ENCODE data around the gene CBL.

Gene CBL

GRCh38 chr11:119293461-119293860 is 87.3 kb downstream of the CBL start:
- Mint-ChIP-seq H3K36me3 (ENCODE audit: low read depth) (peaks cover 70% of the 10 kb centered on the region), H3K4me1 (ENCODE audit: low read depth) (no peaks in the 10 kb centered on the region), H3K27ac (no peak overlapping the region), H3K9me3 (no peaks in the 10 kb centered on the region), H3K27me3 (no peaks in the 10 kb centered on the region), H3K4me3 (no peak overlapping the region)
- no peak for DNase-seq

- Mint-ChIP-seq H3K36me3 (ENCODE audit: low read depth) (peaks cover 77% of the 10 kb centered on the region), H3K9me3 (no peaks in the 10 kb centered on the region), H3K4me3 (no peak overlapping the region), H3K4me1 (ENCODE audit: low read depth) (no peaks in the 10 kb centered on the region), H3K27me3 (no peaks in the 10 kb centered on the region), H3K27ac (no peak overlapping the region)
- DNase-seq: no peak
Observed at GRCh38 chr11:119295178-119295577, 89.0 kb downstream of the CBL start.

DNA sequence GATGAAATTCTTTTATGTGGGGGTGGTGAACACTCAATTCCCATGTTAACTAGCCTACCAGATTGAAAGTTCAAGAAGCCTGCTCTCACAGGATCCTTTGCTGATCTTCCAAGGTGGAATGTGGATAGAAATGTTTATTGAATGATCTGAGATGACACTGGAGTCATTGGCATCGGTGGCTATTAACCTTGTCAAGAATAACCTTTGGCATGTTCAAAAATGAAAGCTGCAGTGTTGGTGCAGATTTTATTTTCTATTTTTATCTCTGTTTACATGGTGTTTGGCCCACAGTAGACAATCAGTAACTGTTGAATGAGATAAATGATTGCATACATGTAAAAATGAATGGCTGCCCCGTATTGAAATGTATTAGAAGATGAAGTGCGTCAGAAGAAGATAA is 91.8 kb downstream of the CBL start:
- peaks cover 88% of the 10 kb centered on the region for H3K36me3 Mint-ChIP-seq (ENCODE audit: low read depth)
- DNase-seq: no peak

DNA sequence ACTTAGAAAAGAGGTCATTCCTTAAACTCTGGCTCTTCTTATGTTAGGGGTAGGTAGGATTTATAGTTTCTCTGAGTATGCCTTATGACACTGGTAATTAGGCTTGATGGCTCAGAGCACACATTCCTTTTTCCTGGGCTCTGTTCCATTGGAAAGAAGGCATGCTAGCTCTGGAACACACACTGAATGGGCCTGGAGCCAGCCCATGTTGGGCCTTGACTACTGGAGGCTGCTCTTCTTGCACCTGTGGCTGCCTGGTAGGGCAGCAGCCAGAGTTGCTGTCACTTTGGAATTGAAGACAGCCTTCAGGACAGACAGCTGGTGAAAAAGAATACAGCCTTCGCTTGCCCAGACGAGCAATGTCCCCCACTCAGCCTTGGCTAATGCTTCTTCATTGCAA is 92.6 kb downstream of the CBL start:
- H3K4me3 Mint-ChIP-seq: no peak overlapping the region
- no peaks in the 10 kb centered on the region for H3K27me3 Mint-ChIP-seq
- no peak for DNase-seq
- H3K9me3 Mint-ChIP-seq: no peaks in the 10 kb centered on the region
- H3K36me3 Mint-ChIP-seq (ENCODE audit: low read depth): peaks cover 91% of the 10 kb centered on the region
- no peak overlapping the region for H3K27ac Mint-ChIP-seq
- H3K4me1 Mint-ChIP-seq (ENCODE audit: low read depth): no peaks in the 10 kb centered on the region

More for the DNA sequence above, 91.8 kb downstream of the CBL start:
- Mint-ChIP-seq H3K4me1 (ENCODE audit: low read depth) (no peaks in the 10 kb centered on the region), H3K9me3 (no peaks in the 10 kb centered on the region), H3K27ac (no peak overlapping the region), H3K27me3 (no peaks in the 10 kb centered on the region), H3K4me3 (no peak overlapping the region)

DNA sequence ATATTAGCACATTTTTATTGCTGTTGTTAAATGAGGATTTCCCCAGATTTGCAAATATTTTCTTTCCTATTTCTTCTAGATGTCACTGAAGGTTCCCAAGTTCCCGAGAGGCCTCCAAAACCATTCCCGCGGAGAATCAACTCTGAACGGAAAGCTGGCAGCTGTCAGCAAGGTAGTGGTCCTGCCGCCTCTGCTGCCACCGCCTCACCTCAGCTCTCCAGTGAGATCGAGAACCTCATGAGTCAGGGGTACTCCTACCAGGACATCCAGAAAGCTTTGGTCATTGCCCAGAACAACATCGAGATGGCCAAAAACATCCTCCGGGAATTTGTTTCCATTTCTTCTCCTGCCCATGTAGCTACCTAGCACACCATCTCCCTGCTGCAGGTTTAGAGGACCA is 93.3 kb downstream of the CBL start:
- Mint-ChIP-seq H3K4me1 (ENCODE audit: low read depth) (peaks cover 3% of the 10 kb centered on the region), H3K27ac (no peak overlapping the region), H3K9me3 (no peaks in the 10 kb centered on the region), H3K36me3 (ENCODE audit: low read depth) (peaks cover 96% of the 10 kb centered on the region), H3K27me3 (no peaks in the 10 kb centered on the region), H3K4me3 (no peak overlapping the region)
- no peak for DNase-seq

GRCh38 chr11:119300198-119300964 is 94.2 kb downstream of the CBL start:
- Mint-ChIP-seq H3K9me3 (no peaks in the 10 kb centered on the region), H3K36me3 (ENCODE audit: low read depth) (peaks cover 98% of the 10 kb centered on the region), H3K27ac (no peak overlapping the region), H3K4me3 (no peak overlapping the region), H3K27me3 (no peaks in the 10 kb centered on the region), H3K4me1 (ENCODE audit: low read depth) (peaks cover 11% of the 10 kb centered on the region)
- no peak for DNase-seq

- peaks cover 32% of the 10 kb centered on the region for H3K4me1 Mint-ChIP-seq (ENCODE audit: low read depth)
- no peak overlapping the region for H3K27ac Mint-ChIP-seq
- no peaks in the 10 kb centered on the region for H3K27me3 Mint-ChIP-seq
- DNase-seq: no peak
- peaks cover 81% of the 10 kb centered on the region for H3K36me3 Mint-ChIP-seq (ENCODE audit: low read depth)
- no peaks in the 10 kb centered on the region for H3K9me3 Mint-ChIP-seq
- no peak overlapping the region for H3K4me3 Mint-ChIP-seq
Observed at GRCh38 chr11:119303227-119303718, 97.1 kb downstream of the CBL start.

- DNase-seq: no peak
Observed at GRCh38 chr11:119305556-119306372, 99.6 kb downstream of the CBL start.

GRCh38 chr11:119306373-119306890 is 100.3 kb downstream of the CBL start:
- peak; percentile 58 for DNase-seq
- H3K36me3 Mint-ChIP-seq (ENCODE audit: low read depth): peaks cover 56% of the 10 kb centered on the region
- H3K9me3 Mint-ChIP-seq: no peaks in the 10 kb centered on the region
- H3K27ac Mint-ChIP-seq: peak overlapping the region; percentile 91
- peaks cover 32% of the 10 kb centered on the region for H3K4me1 Mint-ChIP-seq (ENCODE audit: low read depth)
- H3K27me3 Mint-ChIP-seq: no peaks in the 10 kb centered on the region
- peak overlapping the region; percentile 35 for H3K4me3 Mint-ChIP-seq

More at GRCh38 chr11:119305556-119306372, 99.6 kb downstream of the CBL start:
- Mint-ChIP-seq H3K27ac (peak overlapping the region; percentile 91), H3K27me3 (no peaks in the 10 kb centered on the region), H3K4me3 (peak overlapping the region; percentile 35), H3K36me3 (ENCODE audit: low read depth) (peaks cover 63% of the 10 kb centered on the region), H3K4me1 (ENCODE audit: low read depth) (peaks cover 32% of the 10 kb centered on the region), H3K9me3 (no peaks in the 10 kb centered on the region)

- H3K4me3 Mint-ChIP-seq: no peak overlapping the region
- DNase-seq: no peak
- H3K36me3 Mint-ChIP-seq (ENCODE audit: low read depth): peaks cover 48% of the 10 kb centered on the region
- H3K4me1 Mint-ChIP-seq (ENCODE audit: low read depth): peaks cover 32% of the 10 kb centered on the region
- peak overlapping the region; percentile 91 for H3K27ac Mint-ChIP-seq
- no peaks in the 10 kb centered on the region for H3K9me3 Mint-ChIP-seq
- no peaks in the 10 kb centered on the region for H3K27me3 Mint-ChIP-seq
Observed at GRCh38 chr11:119307219-119307618, 101.1 kb downstream of the CBL start.

DNA sequence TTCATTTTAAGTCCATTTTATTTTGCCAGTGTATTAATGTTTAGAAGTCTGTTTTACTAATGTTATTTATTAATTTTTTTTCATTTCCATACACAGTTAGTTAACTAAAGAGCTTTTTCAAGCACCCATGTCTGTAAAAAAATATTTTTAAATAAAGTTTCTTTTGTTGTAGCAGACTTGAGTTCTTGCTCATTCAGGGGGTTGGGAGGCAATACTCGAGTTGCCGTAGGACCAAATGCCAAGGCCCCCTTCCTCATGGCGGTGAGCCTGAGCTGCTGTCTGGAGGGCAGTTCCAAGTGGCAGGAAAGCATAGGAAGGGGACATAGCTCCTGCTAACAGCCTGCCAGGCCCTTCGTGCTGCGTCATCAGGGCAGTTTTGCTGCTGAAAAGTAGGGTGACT is 101.8 kb downstream of the CBL start:
- H3K9me3 Mint-ChIP-seq: no peaks in the 10 kb centered on the region
- no peak overlapping the region for H3K4me3 Mint-ChIP-seq
- no peak for DNase-seq
- H3K27ac Mint-ChIP-seq: no peak overlapping the region
- H3K4me1 Mint-ChIP-seq (ENCODE audit: low read depth): peaks cover 32% of the 10 kb centered on the region
- peaks cover 41% of the 10 kb centered on the region for H3K36me3 Mint-ChIP-seq (ENCODE audit: low read depth)
- no peaks in the 10 kb centered on the region for H3K27me3 Mint-ChIP-seq

DNA sequence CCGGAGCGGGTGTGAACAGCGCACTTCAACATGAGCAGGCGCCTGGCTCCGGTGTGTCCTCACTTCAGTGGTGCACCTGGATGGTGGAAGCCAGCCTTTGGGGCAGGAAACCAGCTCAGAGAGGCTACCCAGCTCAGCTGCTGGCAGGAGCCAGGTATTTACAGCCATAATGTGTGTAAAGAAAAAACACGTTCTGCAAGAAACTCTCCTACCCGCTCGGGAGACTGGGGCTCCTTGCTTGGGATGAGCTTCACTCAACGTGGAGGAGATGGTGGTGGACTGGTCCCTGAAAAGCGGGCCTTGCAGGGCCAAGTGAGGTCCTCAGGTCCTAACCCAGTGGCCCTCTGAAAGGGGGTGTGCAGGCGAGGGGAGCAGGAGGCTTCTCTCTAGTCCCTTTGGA is 103.3 kb downstream of the CBL start:
- Mint-ChIP-seq H3K4me3 (no peak overlapping the region), H3K4me1 (ENCODE audit: low read depth) (peaks cover 29% of the 10 kb centered on the region), H3K27ac (no peak overlapping the region), H3K9me3 (no peaks in the 10 kb centered on the region), H3K36me3 (ENCODE audit: low read depth) (peaks cover 26% of the 10 kb centered on the region), H3K27me3 (no peaks in the 10 kb centered on the region)
- no peak for DNase-seq

GRCh38 chr11:119309953-119310681 is 104.0 kb downstream of the CBL start:
- peaks cover 29% of the 10 kb centered on the region for H3K4me1 Mint-ChIP-seq (ENCODE audit: low read depth)
- H3K4me3 Mint-ChIP-seq: no peak overlapping the region
- H3K9me3 Mint-ChIP-seq: no peaks in the 10 kb centered on the region
- DNase-seq: no peak
- peaks cover 20% of the 10 kb centered on the region for H3K36me3 Mint-ChIP-seq (ENCODE audit: low read depth)
- H3K27ac Mint-ChIP-seq: peak overlapping the region; percentile 28
- H3K27me3 Mint-ChIP-seq: no peaks in the 10 kb centered on the region

DNA sequence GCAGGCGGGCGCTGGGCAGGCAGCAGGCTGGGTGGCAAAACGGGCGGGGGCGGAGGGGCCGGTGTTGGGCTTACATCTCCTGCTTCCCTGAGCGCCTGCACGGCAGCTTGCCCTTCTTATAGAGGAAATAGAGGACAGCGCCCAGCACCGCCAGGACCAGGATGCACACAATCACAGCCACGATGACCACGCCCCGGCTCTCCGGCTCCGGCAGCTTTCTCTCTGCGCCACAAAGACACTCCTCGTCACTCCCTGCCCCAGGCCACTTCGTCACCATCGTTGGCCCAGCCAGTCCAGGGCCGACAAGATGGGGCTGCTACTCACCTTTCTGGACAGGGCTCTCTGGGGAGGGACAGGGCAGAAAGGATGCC is 104.5 kb downstream of the CBL start:
- Mint-ChIP-seq H3K4me1 (ENCODE audit: low read depth) (peaks cover 29% of the 10 kb centered on the region), H3K27me3 (peaks cover 5% of the 10 kb centered on the region), H3K36me3 (ENCODE audit: low read depth) (peaks cover 16% of the 10 kb centered on the region), H3K4me3 (no peak overlapping the region), H3K9me3 (no peaks in the 10 kb centered on the region), H3K27ac (no peak overlapping the region)
- DNase-seq: no peak
